HCT116 (cell line): Measurements from ENCODE around the gene ERICH6. TPM values are rescaled to one million over a fixed set of nuclear protein-coding genes. Genes with fewer than 3 reads are reported as not detected.

Experiments used
- ATAC-seq: fragments of 200-7000 bp; cut with Tn5 transposase; 2 replicates; pipeline ENCODE4 v1.9.1; 2020; ENCODE audit warnings: mild to moderate bottlenecking, moderate library complexity
- BruUV-seq: library from RNA; stranded (reverse); fragments of 400-500 nt; replicated peaks from 2 replicates; lab custom pipeline; 2021; lab: Mats Ljungman, UMichigan
- CTCF ChIA-PET: fragments of 300-600 bp; sonication (Branson Sonifier 250); formaldehyde crosslinking; loops from one replicate; lab custom pipeline; 2021; ENCODE audit warnings: antibody characterized with exemption; lab: Charles Lee
- POLR2A ChIA-PET: fragments of 300-600, 350-600 bp; sonication (Branson Sonifier 250); formaldehyde crosslinking; loops from one replicate; lab custom pipeline; 2021; ENCODE audit warnings: antibody characterized with exemption; lab: Charles Lee
- RAD21 ChIA-PET, 2 experiments: fragments of 300-600 bp; sonication (Branson Sonifier 250); formaldehyde crosslinking; loops; one replicate each; lab custom pipeline; 2023; ENCODE audit warnings: low total read pairs in 2 of 2; ENCODE audit not compliant: uncharacterized antibody in 2 of 2, unreplicated experiment in 2 of 2, low non-redundant PET in 1 of 2; lab: Charles Lee
- DNase-seq: peaks from one replicate; pipeline ENCODE4 v3.0.0-alpha.2; 2010; ENCODE audit warnings: low read depth, low spot score
- H2AFZ ChIP-seq: fragments of 200-600 bp; shearing (Covaris generic), sonication (generic); 2 replicates; pipeline ENCODE4 v1.6.1; 2017; ENCODE audit warnings: low read depth, mixed run types, mixed read lengths, antibody characterized with exemption, low read length; ENCODE audit not compliant: poor library complexity, severe bottlenecking
- H3K27ac ChIP-seq: 2 replicates; pipeline ENCODE4 v1.5.1; 2012; ENCODE audit warnings: low read depth, low read length
- H3K27me3 ChIP-seq: fragments of 200-600 bp; sonication (generic); 2 replicates; pipeline ENCODE4 v1.6.1; 2016; ENCODE audit warnings: mixed run types, low read length, mixed read lengths; ENCODE audit not compliant: insufficient read depth
- H3K36me3 ChIP-seq, 2 experiments: fragments of 200-500 bp in 1 of 2; fragments of 200-600 bp in 1 of 2; sonication (Bioruptor generic) in 1 of 2; sonication (generic) in 1 of 2; 2 replicates each; pipeline versions ENCODE4 v1.5.1 to v1.6.1; 2014 to 2016; ENCODE audit warnings: low read length in 2 of 2, inconsistent platforms in 1 of 2, mixed read lengths in 1 of 2, mixed run types in 1 of 2; ENCODE audit not compliant: insufficient read depth in 2 of 2, control insufficient read depth in 1 of 2
- H3K4me1 ChIP-seq, 2 experiments: fragments of 200-600 bp in 1 of 2; sonication (generic) in 1 of 2; 2 replicates each; pipeline versions ENCODE4 v1.5.1 to v1.6.1; 2012 to 2017; ENCODE audit warnings: low read length in 2 of 2, inconsistent platforms in 1 of 2, mild to moderate bottlenecking in 1 of 2, mixed read lengths in 1 of 2, mixed run types in 1 of 2, moderate library complexity in 1 of 2; ENCODE audit not compliant: insufficient read depth in 2 of 2, control insufficient read depth in 1 of 2
- H3K4me2 ChIP-seq: fragments of 200-600 bp; sonication (generic); 2 replicates; pipeline ENCODE4 v1.6.1; 2017; ENCODE audit warnings: mixed run types, low read length, mixed read lengths
- H3K4me3 ChIP-seq, 2 experiments: fragments of 200-600 bp in 1 of 2; sonication (generic) in 1 of 2; replicated peaks in 1 of 2; 2 replicates each; pipeline ENCODE4 v1.5.1; 2011 to 2016; ENCODE audit warnings: low read length in 2 of 2, control low read depth in 1 of 2, low read depth in 1 of 2, mild to moderate bottlenecking in 1 of 2, mixed read lengths in 1 of 2, mixed run types in 1 of 2
- H3K79me2 ChIP-seq: fragments of 200-600 bp; sonication (generic); 2 replicates; pipeline ENCODE4 v1.6.1; 2017; ENCODE audit warnings: mild to moderate bottlenecking, mixed run types, low read length, moderate library complexity, mixed read lengths; ENCODE audit not compliant: insufficient read depth
- H3K9ac ChIP-seq: fragments of 200-600 bp; sonication (generic); 2 replicates; pipeline ENCODE4 v1.6.1; 2016; ENCODE audit warnings: low read length, mixed read lengths
- H3K9me2 ChIP-seq: fragments of 200-600 bp; sonication (generic), shearing (Covaris generic); 2 replicates; pipeline ENCODE4 v1.6.1; 2017; ENCODE audit warnings: mixed run types, mild to moderate bottlenecking, moderate library complexity; ENCODE audit not compliant: insufficient read depth
- H3K9me3 ChIP-seq, 2 experiments: fragments of 200-500 bp in 1 of 2; fragments of 200-600 bp in 1 of 2; sonication (Bioruptor generic) in 1 of 2; sonication (generic) in 1 of 2; 2 replicates each; pipeline ENCODE4 v1.6.1; 2014 to 2017; ENCODE audit warnings: low read length in 2 of 2, mixed read lengths in 2 of 2, inconsistent platforms in 1 of 2, low read depth in 1 of 2, mild to moderate bottlenecking in 1 of 2, mixed run types in 1 of 2, moderate library complexity in 1 of 2; ENCODE audit not compliant: control insufficient read depth in 1 of 2, insufficient read depth in 1 of 2
- H4K20me1 ChIP-seq: fragments of 200-600 bp; sonication (generic), shearing (Covaris generic); 2 replicates; pipeline ENCODE4 v1.6.1; 2017; ENCODE audit warnings: mixed run types, mild to moderate bottlenecking, moderate library complexity; ENCODE audit not compliant: insufficient read depth
- CBX3 ChIP-seq: IDR thresholded peaks from 2 replicates; pipeline ENCODE4 v1.6.1; 2012; ENCODE audit warnings: low read depth
- CTCF ChIP-seq, 3 experiments: fragments of 200-600 bp in 1 of 3; sonication (generic) in 1 of 3; IDR thresholded peaks in 2 of 3; conservative IDR thresholded peaks in 1 of 3; 2 replicates each; pipeline ENCODE4 v1.5.1; 2012 to 2017; ENCODE audit warnings: low read depth in 2 of 3, low read length in 2 of 3, antibody characterized with exemption in 1 of 3, borderline replicate concordance in 1 of 3, control low read depth in 1 of 3, mild to moderate bottlenecking in 1 of 3, mixed read lengths in 1 of 3, mixed run types in 1 of 3, moderate library complexity in 1 of 3; ENCODE audit not compliant: insufficient read depth in 1 of 3
- EGR1 ChIP-seq: IDR thresholded peaks from 2 replicates; pipeline ENCODE4 v1.6.1; 2012; ENCODE audit warnings: low read depth
- EZH2 ChIP-seq: fragments of 200-600 bp; sonication (generic); IDR thresholded peaks from 2 replicates; pipeline ENCODE4 v1.6.1; 2017; ENCODE audit warnings: antibody characterized with exemption, mixed run types
- EZH2phosphoT487 ChIP-seq: fragments of 200-600 bp; IDR thresholded peaks from 2 replicates; pipeline ENCODE4 v1.6.1; 2018; ENCODE audit warnings: antibody characterized with exemption, borderline replicate concordance
- FOSL1 ChIP-seq: IDR thresholded peaks from 2 replicates; pipeline ENCODE4 v1.6.1; 2012; ENCODE audit warnings: low read depth
- JUND ChIP-seq: IDR thresholded peaks from 2 replicates; pipeline ENCODE4 v1.6.1; 2012
- POLR2A ChIP-seq: IDR thresholded peaks from 2 replicates; pipeline ENCODE4 v1.7.0; 2011; ENCODE audit warnings: borderline replicate concordance; ENCODE audit not compliant: insufficient read depth, insufficient read length; ENCODE audit errors: extremely low read depth
- POLR2AphosphoS5 ChIP-seq: IDR thresholded peaks from 2 replicates; pipeline ENCODE4 v1.6.1; 2011; ENCODE audit warnings: mild to moderate bottlenecking, low read depth, low read length, moderate library complexity
- RAD21 ChIP-seq: IDR thresholded peaks from 2 replicates; pipeline ENCODE4 v1.6.1; 2012; ENCODE audit warnings: low read depth, mild to moderate bottlenecking
- REST ChIP-seq: IDR thresholded peaks from 2 replicates; pipeline ENCODE4 v1.6.1; 2012; ENCODE audit warnings: low read depth
- SIN3A ChIP-seq: IDR thresholded peaks from 2 replicates; pipeline ENCODE4 v1.6.1; 2012; ENCODE audit warnings: low read depth
- SP1 ChIP-seq: IDR thresholded peaks from 2 replicates; pipeline ENCODE4 v1.6.1; 2012; ENCODE audit warnings: low read depth
- SRF ChIP-seq: IDR thresholded peaks from 2 replicates; pipeline ENCODE4 v1.6.1; 2012; ENCODE audit warnings: low read depth
- TCF7L2 ChIP-seq: IDR thresholded peaks from 2 replicates; pipeline ENCODE4 v1.7.0; 2011; ENCODE audit warnings: borderline replicate concordance, inconsistent platforms; ENCODE audit not compliant: insufficient read depth, insufficient read length; ENCODE audit errors: extremely low read depth
- YY1 ChIP-seq: IDR thresholded peaks from 2 replicates; pipeline ENCODE4 v1.6.1; 2011; ENCODE audit warnings: low read length, low read depth, moderate library complexity, mild to moderate bottlenecking; ENCODE audit not compliant: insufficient replicate concordance; ENCODE audit errors: extremely low read depth
- ZFX ChIP-seq: fragments of 450-650 bp; IDR thresholded peaks from 2 replicates; pipeline ENCODE4 v1.6.1; 2017
- ZNF274 ChIP-seq: fragments of 200-500 bp; sonication (Bioruptor generic); IDR thresholded peaks from 2 replicates; pipeline ENCODE4 v1.6.1; 2014; ENCODE audit warnings: mild to moderate bottlenecking, low read depth, low read length, inconsistent platforms
- intact Hi-C: fragments of 100-400 bp; cut with micrococcal nuclease; formaldehyde crosslinking; loops from 2 replicates; pipeline ENCODE4 v1.10.0; 2022
- total RNA-seq: library from RNA; stranded (reverse); gene quantifications from one replicate; pipeline ENCODE4 v1.2.1, GENCODE V29; 2021; ENCODE audit not compliant: unreplicated experiment
- TF ChIP-seq, protein P1 (sequence below): IDR thresholded peaks from 2 replicates; pipeline ENCODE4 v1.6.1; 2011; ENCODE audit warnings: mild to moderate bottlenecking, low read length, moderate library complexity; ENCODE audit not compliant: insufficient replicate concordance; ENCODE audit errors: extremely low read depth

The ERICH6 gene
- total RNA-seq, 1 experiment from 2014 or later = not detected

DNA sequence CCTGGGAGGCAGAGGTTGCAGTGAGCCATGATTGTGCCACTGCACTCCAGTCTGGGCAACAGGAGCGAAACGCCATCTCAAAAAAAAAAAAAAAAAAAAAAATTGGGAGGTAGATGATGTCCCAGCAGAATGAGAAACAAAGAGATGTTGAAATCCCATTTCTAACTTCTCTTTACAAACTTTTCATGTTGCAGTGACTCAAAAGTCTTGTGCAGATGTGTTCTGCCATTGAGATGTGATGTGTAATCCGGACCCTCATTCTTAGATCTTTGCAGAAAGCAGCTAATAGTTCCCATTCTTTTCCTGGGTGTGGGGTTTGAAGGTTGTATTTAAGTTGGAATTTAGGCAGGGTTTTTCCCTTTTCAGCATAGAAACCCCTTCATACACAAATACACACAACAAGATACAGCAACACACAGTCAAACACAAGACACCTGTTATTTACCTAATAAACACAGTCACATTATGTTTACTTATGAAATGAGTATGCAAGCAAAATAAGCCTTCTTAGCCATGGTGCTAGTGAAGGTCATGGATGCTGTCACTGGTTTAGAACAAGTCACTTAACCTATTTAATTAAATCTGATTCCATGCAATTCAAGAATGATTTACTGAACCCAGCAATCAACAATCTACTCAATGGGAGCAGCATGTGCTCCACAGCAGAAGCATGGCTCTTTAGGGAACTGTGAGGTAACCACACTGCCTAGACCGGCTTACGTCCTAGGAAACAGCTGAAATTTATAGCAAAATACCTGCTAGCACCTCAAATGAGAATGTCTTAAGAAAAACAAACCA, 44.4 kb upstream of the ERICH6 start:
- RAD21 ChIA-PET = no interaction called here

More for the DNA sequence above, 44.4 kb upstream of the ERICH6 start:
- Histone ChIP-seq H3K79me2 (peaks cover 99% of the 10 kb centered on the region), H3K9me2 (no peaks in the 10 kb centered on the region), H3K27ac (no peak overlapping the region), H3K9me3 (no peaks in the 10 kb centered on the region), H4K20me1 (peaks cover 12% of the 10 kb centered on the region; the same call in 1 of the 2 replicates), H3K4me1 (peaks cover 9 to 39% of the 10 kb centered on the region in 2 experiments; a peak in 3 of 4 replicates), H3K27me3 (no peaks in the 10 kb centered on the region), H3K9ac (no peak overlapping the region), H2AFZ (no peak overlapping the region), H3K4me3 (no peak overlapping the region), H3K36me3 (no peaks in the 10 kb centered on the region; a peak in 1 of 4 replicates), H3K4me2 (no peak overlapping the region)
- ChIA-PET POLR2A (no interaction called here), CTCF (no interaction called here)
- no peak for TF ChIP-seq SIN3A
- no peak for TF ChIP-seq EZH2phosphoT487
- TF ChIP-seq ZNF274 = no peak
- TF ChIP-seq EZH2 = no peak
- no peak for TF ChIP-seq CBX3
- TF ChIP-seq EGR1 = no peak
- no peak for TF ChIP-seq RAD21
- TF ChIP-seq YY1 = no peak
- TF ChIP-seq, protein P1, sequence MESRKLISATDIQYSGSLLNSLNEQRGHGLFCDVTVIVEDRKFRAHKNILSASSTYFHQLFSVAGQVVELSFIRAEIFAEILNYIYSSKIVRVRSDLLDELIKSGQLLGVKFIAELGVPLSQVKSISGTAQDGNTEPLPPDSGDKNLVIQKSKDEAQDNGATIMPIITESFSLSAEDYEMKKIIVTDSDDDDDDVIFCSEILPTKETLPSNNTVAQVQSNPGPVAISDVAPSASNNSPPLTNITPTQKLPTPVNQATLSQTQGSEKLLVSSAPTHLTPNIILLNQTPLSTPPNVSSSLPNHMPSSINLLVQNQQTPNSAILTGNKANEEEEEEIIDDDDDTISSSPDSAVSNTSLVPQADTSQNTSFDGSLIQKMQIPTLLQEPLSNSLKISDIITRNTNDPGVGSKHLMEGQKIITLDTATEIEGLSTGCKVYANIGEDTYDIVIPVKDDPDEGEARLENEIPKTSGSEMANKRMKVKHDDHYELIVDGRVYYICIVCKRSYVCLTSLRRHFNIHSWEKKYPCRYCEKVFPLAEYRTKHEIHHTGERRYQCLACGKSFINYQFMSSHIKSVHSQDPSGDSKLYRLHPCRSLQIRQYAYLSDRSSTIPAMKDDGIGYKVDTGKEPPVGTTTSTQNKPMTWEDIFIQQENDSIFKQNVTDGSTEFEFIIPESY = no peak
- no peak for TF ChIP-seq TCF7L2
- no peak for TF ChIP-seq SP1
- TF ChIP-seq FOSL1 = no peak
- TF ChIP-seq JUND = no peak
- TF ChIP-seq REST = no peak
- TF ChIP-seq ZFX = no peak
- TF ChIP-seq SRF = no peak
- no peak for TF ChIP-seq POLR2AphosphoS5
- no peak for TF ChIP-seq CTCF (IDR thresholded peaks at IDR 0.05 in 2 of 3, conservative IDR thresholded peaks at IDR 0.05 in 1 of 3; ENCODE audit: borderline replicate concordance in 1 of 3, insufficient read depth in 1 of 3, low read depth in 2 of 3, low read length in 2 of 3)
- TF ChIP-seq POLR2A = no peak
- intact Hi-C loops = no loop called here
- DNase-seq = no peak
- BruUV-seq = no TSS peak
- ATAC-seq = no peak
